Endothelial cell of coronary artery (primary cell): ENCODE data around the gene RHBDD1. TPM values are rescaled to one million over a fixed set of nuclear protein-coding genes. Genes with fewer than 3 reads are reported as not detected.

ENCODE experiments used
- total RNA-seq: library from RNA; depleted of rRNA; stranded (reverse); fragments of >200 nt; gene quantifications from 2 replicates; pipeline ENCODE4 v1.2.3, GENCODE V29; 2014

Gene RHBDD1
- total RNA-seq, result 8.6 and 21.0 TPM in 2 replicates

GRCh38 chr2:226835796-226836547 lies at the start of gene RHBDD1:
Gene RHBDD1 (plus strand): TSS chr2:226836054. CDS start chr2:226864694, 28,640 bp downstream.

GRCh38 chr2:226799211-226799975 lies 36.5 kb upstream of the RHBDD1 start, which contains the start of gene IRS1:
Gene IRS1 (minus strand): TSS chr2:226799820. CDS start chr2:226798738, 1,082 bp downstream.

Other genes with a start within 250 kb of the RHBDD1 start
- gene IRS1, start 36.2 kb upstream of the RHBDD1 start, total RNA-seq, result under 0.01 and 1.6 TPM in 2 replicates